Neural cell (in vitro differentiated cells): ENCODE data around the gene EPHX1. TPM values are rescaled to one million over a fixed set of nuclear protein-coding genes. Genes with fewer than 3 reads are reported as not detected.

Experiments used
- H2AFZ ChIP-seq: fragments of 200-600, 300-800 bp; sonication (generic), shearing (Covaris generic); 2 replicates; pipeline ENCODE4 v1.6.0; 2014; ENCODE audit warnings: low read depth, mild to moderate bottlenecking, antibody characterized with exemption, low read length, moderate library complexity
- H3F3A ChIP-seq: fragments of 200-600 bp; shearing (Covaris generic); 2 replicates; pipeline ENCODE4 v1.6.1; 2016; ENCODE audit warnings: mild to moderate bottlenecking, moderate library complexity, mixed read lengths, antibody characterized with exemption, low read length; ENCODE audit not compliant: insufficient read depth, poor library complexity, severe bottlenecking
- H3K27ac ChIP-seq: fragments of 200-600, 300-800 bp; sonication (generic), shearing (Covaris generic); 2 replicates; pipeline ENCODE4 v1.5.1; 2014; ENCODE audit warnings: mild to moderate bottlenecking, low read length, moderate library complexity
- H3K27me3 ChIP-seq: fragments of 300-800, 200-600 bp; sonication (generic), shearing (Covaris generic); 2 replicates; pipeline ENCODE4 v1.6.0; 2014; ENCODE audit warnings: mild to moderate bottlenecking, low read depth, low read length, moderate library complexity; ENCODE audit not compliant: insufficient read depth
- H3K36me3 ChIP-seq: fragments of 300-800, 200-600 bp; sonication (generic), shearing (Covaris generic); 2 replicates; pipeline ENCODE4 v1.5.1; 2014; ENCODE audit warnings: mild to moderate bottlenecking, antibody characterized with exemption, low read length, moderate library complexity; ENCODE audit not compliant: insufficient read depth
- H3K4me2 ChIP-seq: fragments of 300-800, 200-600 bp; sonication (generic), shearing (Covaris generic); 2 replicates; pipeline ENCODE4 v1.6.0; 2014; ENCODE audit warnings: mild to moderate bottlenecking, low read length
- H3K4me3 ChIP-seq: fragments of 300-800, 200-600 bp; sonication (generic), shearing (Covaris generic); 2 replicates; pipeline ENCODE4 v1.5.1; 2014; ENCODE audit warnings: mild to moderate bottlenecking, low read length, moderate library complexity
- H3K79me2 ChIP-seq: fragments of 200-600 bp; shearing (Covaris generic); replicated peaks from 2 replicates; pipeline ENCODE4 v1.6.0; 2014; ENCODE audit warnings: mild to moderate bottlenecking, low read length, moderate library complexity; ENCODE audit not compliant: insufficient read depth
- H3K9ac ChIP-seq: fragments of 300-800, 200-600 bp; sonication (generic), shearing (Covaris generic); 2 replicates; pipeline ENCODE4 v1.6.1; 2016; ENCODE audit warnings: mild to moderate bottlenecking, low read length, mixed read lengths
- H3K9me2 ChIP-seq: fragments of 200-600 bp; shearing (Covaris generic); 2 replicates; pipeline ENCODE4 v1.6.1; 2016; ENCODE audit warnings: mild to moderate bottlenecking, low read length, mixed read lengths; ENCODE audit not compliant: insufficient read depth
- H3K9me3 ChIP-seq: fragments of 200-600, 300-800 bp; sonication (generic), shearing (Covaris generic); 2 replicates; pipeline ENCODE4 v1.6.1; 2016; ENCODE audit warnings: mild to moderate bottlenecking, mixed run types, low read length, moderate library complexity, mixed read lengths
- H4K20me1 ChIP-seq: fragments of 200-600 bp; shearing (Covaris generic); 2 replicates; pipeline ENCODE4 v1.6.1; 2016; ENCODE audit warnings: mild to moderate bottlenecking, mixed run types; ENCODE audit not compliant: insufficient read depth
- EP300 ChIP-seq: fragments of 450-650 bp; conservative IDR thresholded peaks from 2 replicates; pipeline ENCODE4 v1.6.1; 2014; ENCODE audit warnings: antibody characterized with exemption, mild to moderate bottlenecking, moderate library complexity; ENCODE audit not compliant: poor library complexity, severe bottlenecking
- EZH2 ChIP-seq: fragments of 200-600, 300-800 bp; shearing (Covaris generic), sonication (generic); IDR thresholded peaks from 2 replicates; pipeline ENCODE4 v1.6.1; 2014; ENCODE audit warnings: antibody characterized with exemption, low read length, borderline replicate concordance, mild to moderate bottlenecking; ENCODE audit not compliant: insufficient read depth, poor library complexity, severe bottlenecking
- MXI1 ChIP-seq: fragments of 450-650 bp; conservative IDR thresholded peaks from 2 replicates; pipeline ENCODE4 v1.6.1; 2014; ENCODE audit warnings: antibody characterized with exemption, mild to moderate bottlenecking; ENCODE audit not compliant: poor library complexity, severe bottlenecking
- POLR2AphosphoS5 ChIP-seq: IDR thresholded peaks from 2 replicates; pipeline ENCODE4 v1.6.1; 2012
- RAD21 ChIP-seq: fragments of 450-650 bp; conservative IDR thresholded peaks from 2 replicates; pipeline ENCODE4 v1.6.1; 2014; ENCODE audit warnings: antibody characterized with exemption, mild to moderate bottlenecking, moderate library complexity
- REST ChIP-seq: IDR thresholded peaks from 2 replicates; pipeline ENCODE4 v1.6.1; 2012; ENCODE audit warnings: borderline replicate concordance
- SMC3 ChIP-seq: fragments of 450-650 bp; conservative IDR thresholded peaks from 2 replicates; pipeline ENCODE4 v1.6.1; 2014; ENCODE audit warnings: antibody characterized with exemption, mild to moderate bottlenecking, moderate library complexity; ENCODE audit not compliant: poor library complexity
- TAF1 ChIP-seq: IDR thresholded peaks from 2 replicates; pipeline ENCODE4 v1.6.1; 2012; ENCODE audit warnings: low read depth
- polyA plus RNA-seq: library from polyadenylated mRNA; depleted of rRNA; stranded (reverse); fragments of >200 nt; gene quantifications from 2 replicates; pipeline ENCODE4 v1.2.3, GENCODE V29; 2014
- TF ChIP-seq, protein P1 (sequence below): fragments of 450-650 bp; IDR thresholded peaks from 2 replicates; pipeline ENCODE4 v1.5.1; 2014; ENCODE audit warnings: antibody characterized with exemption, mild to moderate bottlenecking, moderate library complexity; ENCODE audit not compliant: poor library complexity, severe bottlenecking

The EPHX1 gene
- polyA plus RNA-seq, 1 donor from 2014 or later, result 8.7 TPM

DNA sequence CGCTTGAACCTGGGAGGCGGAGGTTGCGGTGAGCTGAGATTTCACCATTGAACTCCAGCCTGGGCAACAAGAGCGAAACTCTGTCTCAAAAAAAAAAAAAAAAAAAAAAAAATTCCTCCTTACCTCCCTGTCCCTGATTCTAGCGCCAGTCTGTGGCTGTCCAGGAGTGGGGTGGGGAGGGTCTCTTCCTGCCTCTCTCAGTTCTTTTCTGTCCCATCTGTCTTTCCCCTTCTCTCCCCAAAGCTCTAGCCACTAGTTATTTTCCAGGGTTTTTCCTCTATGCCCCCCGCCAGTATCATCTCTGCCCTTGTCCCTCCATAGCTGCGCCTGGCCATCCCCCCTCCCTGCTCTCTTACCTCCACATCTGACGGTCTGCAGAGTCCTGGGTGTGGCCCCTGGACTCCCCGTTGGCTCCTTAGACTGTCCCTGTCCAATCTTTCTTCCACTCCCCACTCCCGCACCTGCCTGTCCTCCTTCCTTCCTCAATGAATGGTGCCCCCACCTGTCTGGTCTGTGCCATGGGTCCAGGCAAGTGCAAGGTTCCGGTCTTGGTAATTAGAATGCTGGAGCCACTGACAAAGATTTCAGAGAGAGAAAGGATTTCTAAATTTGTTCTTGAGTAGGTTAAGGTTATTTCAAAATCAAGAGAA, 73.8 kb downstream of the EPHX1 start:
- Histone ChIP-seq H3K4me3 (no peak overlapping the region), H3K36me3 (no peaks in the 10 kb centered on the region), H3K79me2 (no peaks in the 10 kb centered on the region), H3K9ac (no peak overlapping the region), H4K20me1 (no peaks in the 10 kb centered on the region), H3K9me2 (no peaks in the 10 kb centered on the region), H3K9me3 (no peaks in the 10 kb centered on the region), H3K4me2 (no peak overlapping the region), H3K27me3 (peaks cover 37% of the 10 kb centered on the region), H2AFZ (no peak overlapping the region), H3K27ac (no peak overlapping the region), H3F3A (no peaks in the 10 kb centered on the region)
- TF ChIP-seq TAF1 (no peak), EP300 (no peak), REST (no peak), EZH2 (no peak), MXI1 (no peak), POLR2AphosphoS5 (no peak), RAD21 (no peak), SMC3 (no peak)
- TF ChIP-seq, protein P1, sequence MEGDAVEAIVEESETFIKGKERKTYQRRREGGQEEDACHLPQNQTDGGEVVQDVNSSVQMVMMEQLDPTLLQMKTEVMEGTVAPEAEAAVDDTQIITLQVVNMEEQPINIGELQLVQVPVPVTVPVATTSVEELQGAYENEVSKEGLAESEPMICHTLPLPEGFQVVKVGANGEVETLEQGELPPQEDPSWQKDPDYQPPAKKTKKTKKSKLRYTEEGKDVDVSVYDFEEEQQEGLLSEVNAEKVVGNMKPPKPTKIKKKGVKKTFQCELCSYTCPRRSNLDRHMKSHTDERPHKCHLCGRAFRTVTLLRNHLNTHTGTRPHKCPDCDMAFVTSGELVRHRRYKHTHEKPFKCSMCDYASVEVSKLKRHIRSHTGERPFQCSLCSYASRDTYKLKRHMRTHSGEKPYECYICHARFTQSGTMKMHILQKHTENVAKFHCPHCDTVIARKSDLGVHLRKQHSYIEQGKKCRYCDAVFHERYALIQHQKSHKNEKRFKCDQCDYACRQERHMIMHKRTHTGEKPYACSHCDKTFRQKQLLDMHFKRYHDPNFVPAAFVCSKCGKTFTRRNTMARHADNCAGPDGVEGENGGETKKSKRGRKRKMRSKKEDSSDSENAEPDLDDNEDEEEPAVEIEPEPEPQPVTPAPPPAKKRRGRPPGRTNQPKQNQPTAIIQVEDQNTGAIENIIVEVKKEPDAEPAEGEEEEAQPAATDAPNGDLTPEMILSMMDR, result no peak

DNA sequence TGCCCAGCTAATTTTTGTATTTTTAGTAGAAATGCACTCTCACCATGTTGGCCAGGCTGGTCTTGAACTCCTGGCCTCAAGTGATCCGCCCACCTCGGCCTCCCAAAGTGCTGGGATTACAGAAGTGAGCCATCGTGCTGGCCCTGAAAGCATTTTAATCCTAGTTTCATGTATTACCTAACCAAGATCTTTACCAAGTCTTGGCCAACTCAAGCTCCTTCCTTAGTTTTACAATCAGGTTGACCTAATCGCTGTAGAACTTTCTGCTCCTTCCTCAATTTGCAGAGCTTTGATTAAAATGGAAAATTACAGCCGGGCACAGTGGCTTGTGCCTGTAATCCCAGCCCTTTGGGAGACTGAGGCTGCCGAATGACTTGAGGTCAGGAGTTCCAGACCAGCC, 75.4 kb downstream of the EPHX1 start:
- Histone ChIP-seq H3K4me2 (no peak overlapping the region), H2AFZ (no peak overlapping the region), H3K4me3 (no peak overlapping the region), H4K20me1 (no peaks in the 10 kb centered on the region), H3K79me2 (no peaks in the 10 kb centered on the region), H3F3A (no peaks in the 10 kb centered on the region), H3K27ac (no peak overlapping the region), H3K9ac (no peak overlapping the region), H3K9me3 (no peaks in the 10 kb centered on the region), H3K27me3 (peaks cover 37% of the 10 kb centered on the region), H3K9me2 (no peaks in the 10 kb centered on the region), H3K36me3 (no peaks in the 10 kb centered on the region)
- TF ChIP-seq, protein P1, result no peak
- no peak for TF ChIP-seq SMC3
